AG10803 (cell line): Measurements from ENCODE around the gene DYRK2.

ENCODE experiments used
- DNase-seq: peaks from one replicate; pipeline ENCODE4 v3.0.0; 2010; ENCODE audit warnings: low read depth
- H3K4me3 ChIP-seq: 2 replicates; pipeline ENCODE4 v1.5.1; 2011; ENCODE audit warnings: mild to moderate bottlenecking, low read length, control low read depth
- CTCF ChIP-seq: conservative IDR thresholded peaks from 2 replicates; pipeline ENCODE4 v1.5.1; 2011; ENCODE audit warnings: mild to moderate bottlenecking, low read length, control low read depth, inconsistent platforms

Gene DYRK2

GRCh38 chr12:67621112-67621511 lies 27.4 kb upstream of the DYRK2 start:
- no peak for DNase-seq
- TF ChIP-seq CTCF: no peak
- H3K4me3 ChIP-seq: no peak overlapping the region

DNA sequence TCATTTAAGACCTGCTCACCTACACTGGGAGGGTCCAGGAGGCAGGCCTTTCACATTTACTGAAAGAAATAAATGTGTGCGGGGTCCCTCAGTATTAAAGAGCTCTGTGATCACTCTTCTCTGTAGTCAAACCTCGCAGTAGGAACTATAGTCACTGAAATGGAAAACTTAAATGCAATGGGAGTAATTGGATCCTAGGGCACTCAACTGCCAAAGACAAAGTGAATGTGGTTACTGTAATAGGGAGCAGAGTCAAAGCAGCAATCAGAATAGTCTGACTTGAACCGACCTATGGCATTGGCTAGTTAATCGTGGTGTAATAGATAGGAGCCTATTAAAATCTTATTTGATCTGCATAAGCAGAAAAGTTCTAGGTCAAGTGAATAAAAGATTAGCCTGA lies 26.6 kb upstream of the DYRK2 start:
- H3K4me3 ChIP-seq: no peak overlapping the region
- DNase-seq: no peak
- no peak for TF ChIP-seq CTCF

GRCh38 chr12:67623259-67623658 lies 25.3 kb upstream of the DYRK2 start:
- TF ChIP-seq CTCF: no peak
- no peak overlapping the region for H3K4me3 ChIP-seq
- DNase-seq: no peak

DNA sequence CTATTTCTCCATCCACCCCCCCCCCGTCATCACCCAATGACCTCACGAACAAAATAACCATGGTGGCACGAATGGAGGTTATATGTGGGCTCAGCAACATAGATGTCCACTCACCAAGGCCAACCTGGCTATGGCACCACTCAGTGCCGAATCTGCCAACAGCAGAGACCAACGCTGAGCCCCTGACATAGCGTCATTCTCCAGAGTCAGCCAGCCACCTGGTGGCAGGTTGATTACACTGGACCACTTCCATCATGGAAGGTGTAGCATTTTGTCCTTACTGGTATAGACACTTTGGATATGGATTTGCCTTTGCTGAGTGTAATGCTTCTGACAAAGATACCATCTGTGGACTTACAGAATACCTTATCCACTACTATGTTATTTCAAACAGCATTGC lies 24.2 kb upstream of the DYRK2 start:
- no peak for DNase-seq
- no peak overlapping the region for H3K4me3 ChIP-seq
- no peak for TF ChIP-seq CTCF

GRCh38 chr12:67625004-67625403 lies 23.5 kb upstream of the DYRK2 start:
- TF ChIP-seq CTCF: no peak
- no peak for DNase-seq
- no peak overlapping the region for H3K4me3 ChIP-seq

DNA sequence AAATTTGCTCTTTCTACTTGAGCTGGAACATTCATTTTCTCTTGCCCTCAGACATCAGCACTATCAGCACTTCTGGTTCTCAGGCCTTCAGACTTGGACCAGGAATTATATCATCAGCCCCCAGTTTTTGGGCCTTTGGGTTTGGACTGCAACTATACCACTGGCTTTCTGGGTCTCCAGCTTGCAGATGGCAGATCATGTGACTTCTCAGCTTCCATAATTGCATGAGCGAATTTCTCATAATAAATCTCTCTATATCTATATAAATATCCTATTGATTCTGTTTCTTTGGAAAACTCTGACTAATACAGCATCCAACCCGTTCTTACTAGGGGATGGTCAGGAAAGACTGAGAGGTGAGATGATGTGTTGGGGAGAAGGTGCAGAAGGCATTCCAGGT lies 22.4 kb upstream of the DYRK2 start:
- DNase-seq: no peak
- no peak for TF ChIP-seq CTCF
- no peak overlapping the region for H3K4me3 ChIP-seq

GRCh38 chr12:67630373-67631088 lies 18.0 kb upstream of the DYRK2 start:
- H3K4me3 ChIP-seq: no peak overlapping the region
- DNase-seq: no peak
- no peak for TF ChIP-seq CTCF
